Ishikawa (cell line): ENCODE data around the gene FCN2.

Experiments
- CEBPB ChIP-seq: IDR thresholded peaks from 2 replicates; pipeline ENCODE4 v1.6.1; 2012
- CREB1 ChIP-seq: IDR thresholded peaks from 2 replicates; pipeline ENCODE4 v1.6.1; 2012; ENCODE audit warnings: low read depth
- EGR1 ChIP-seq: IDR thresholded peaks from 2 replicates; pipeline ENCODE4 v1.6.1; 2012
- EP300 ChIP-seq: IDR thresholded peaks from 2 replicates; pipeline ENCODE4 v1.6.1; 2012; ENCODE audit warnings: borderline replicate concordance
- FOXM1 ChIP-seq: IDR thresholded peaks from 2 replicates; pipeline ENCODE4 v1.6.1; 2012; ENCODE audit warnings: low read depth, borderline replicate concordance
- NFIC ChIP-seq: IDR thresholded peaks from 2 replicates; pipeline ENCODE4 v1.6.1; 2012
- RAD21 ChIP-seq: IDR thresholded peaks from 2 replicates; pipeline ENCODE4 v1.6.1; 2012; ENCODE audit warnings: low read depth
- TAF1 ChIP-seq: IDR thresholded peaks from 2 replicates; pipeline ENCODE4 v1.6.1; 2012; ENCODE audit warnings: low read depth, mild to moderate bottlenecking
- TCF12 ChIP-seq: IDR thresholded peaks from 2 replicates; pipeline ENCODE4 v1.6.1; 2012; ENCODE audit warnings: low read depth
- TEAD4 ChIP-seq: IDR thresholded peaks from 2 replicates; pipeline ENCODE4 v1.6.1; 2012
- YY1 ChIP-seq: IDR thresholded peaks from 2 replicates; pipeline ENCODE4 v1.6.1; 2012; ENCODE audit warnings: low read depth
- ZBTB7A ChIP-seq: IDR thresholded peaks from 2 replicates; pipeline ENCODE4 v1.6.1; 2012; ENCODE audit warnings: low read depth
- TF ChIP-seq, protein P1 (sequence below): IDR thresholded peaks from 2 replicates; pipeline ENCODE4 v1.6.1; 2012; ENCODE audit warnings: low read depth, mild to moderate bottlenecking
- TF ChIP-seq, protein P2 (sequence below): IDR thresholded peaks from 2 replicates; pipeline ENCODE4 v1.6.1; 2012
- TF ChIP-seq, protein P3 (sequence below): IDR thresholded peaks from 2 replicates; pipeline ENCODE4 v1.6.1; 2012

The FCN2 gene

DNA sequence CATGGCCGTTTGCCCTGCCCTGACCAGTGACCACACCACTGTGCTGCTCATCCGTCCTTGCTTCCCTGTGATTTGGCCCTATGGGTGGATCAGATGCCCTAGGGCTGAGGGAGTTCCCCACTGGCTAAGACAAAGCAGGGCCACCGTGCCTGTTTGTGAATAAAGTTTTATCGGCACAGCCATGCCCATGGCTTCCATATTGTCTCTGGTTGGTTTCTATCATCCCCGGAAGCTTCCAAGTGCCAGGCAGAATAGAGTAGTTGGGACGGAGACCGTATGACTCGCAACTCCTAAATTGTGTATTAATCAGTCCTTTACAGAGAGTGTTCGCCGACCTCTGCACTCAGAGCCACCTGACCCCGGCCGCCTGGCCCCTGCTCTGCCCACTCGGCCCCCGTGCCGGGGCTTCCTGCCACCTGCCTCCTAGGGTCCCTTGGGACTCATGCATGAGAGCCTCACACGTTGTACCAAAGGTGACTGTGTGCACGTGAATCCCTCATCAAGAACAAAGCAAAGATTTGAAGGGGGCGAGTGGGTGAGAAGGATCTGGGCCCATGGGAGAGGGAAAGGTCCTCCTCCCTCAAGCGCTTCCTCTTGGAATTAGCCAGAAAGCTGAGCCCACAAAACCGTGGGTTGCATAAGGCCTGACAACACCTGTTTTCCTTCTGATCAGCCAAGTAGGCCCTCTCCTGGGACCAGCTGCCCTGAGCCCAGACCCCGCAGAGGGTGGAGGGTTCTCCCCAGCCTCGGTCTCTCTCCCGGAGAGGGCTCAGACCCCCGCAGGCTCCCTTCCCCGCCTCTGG is 11.7 kb upstream of the FCN2 start:
- TF ChIP-seq TCF12, result no peak
- TF ChIP-seq, protein P1, sequence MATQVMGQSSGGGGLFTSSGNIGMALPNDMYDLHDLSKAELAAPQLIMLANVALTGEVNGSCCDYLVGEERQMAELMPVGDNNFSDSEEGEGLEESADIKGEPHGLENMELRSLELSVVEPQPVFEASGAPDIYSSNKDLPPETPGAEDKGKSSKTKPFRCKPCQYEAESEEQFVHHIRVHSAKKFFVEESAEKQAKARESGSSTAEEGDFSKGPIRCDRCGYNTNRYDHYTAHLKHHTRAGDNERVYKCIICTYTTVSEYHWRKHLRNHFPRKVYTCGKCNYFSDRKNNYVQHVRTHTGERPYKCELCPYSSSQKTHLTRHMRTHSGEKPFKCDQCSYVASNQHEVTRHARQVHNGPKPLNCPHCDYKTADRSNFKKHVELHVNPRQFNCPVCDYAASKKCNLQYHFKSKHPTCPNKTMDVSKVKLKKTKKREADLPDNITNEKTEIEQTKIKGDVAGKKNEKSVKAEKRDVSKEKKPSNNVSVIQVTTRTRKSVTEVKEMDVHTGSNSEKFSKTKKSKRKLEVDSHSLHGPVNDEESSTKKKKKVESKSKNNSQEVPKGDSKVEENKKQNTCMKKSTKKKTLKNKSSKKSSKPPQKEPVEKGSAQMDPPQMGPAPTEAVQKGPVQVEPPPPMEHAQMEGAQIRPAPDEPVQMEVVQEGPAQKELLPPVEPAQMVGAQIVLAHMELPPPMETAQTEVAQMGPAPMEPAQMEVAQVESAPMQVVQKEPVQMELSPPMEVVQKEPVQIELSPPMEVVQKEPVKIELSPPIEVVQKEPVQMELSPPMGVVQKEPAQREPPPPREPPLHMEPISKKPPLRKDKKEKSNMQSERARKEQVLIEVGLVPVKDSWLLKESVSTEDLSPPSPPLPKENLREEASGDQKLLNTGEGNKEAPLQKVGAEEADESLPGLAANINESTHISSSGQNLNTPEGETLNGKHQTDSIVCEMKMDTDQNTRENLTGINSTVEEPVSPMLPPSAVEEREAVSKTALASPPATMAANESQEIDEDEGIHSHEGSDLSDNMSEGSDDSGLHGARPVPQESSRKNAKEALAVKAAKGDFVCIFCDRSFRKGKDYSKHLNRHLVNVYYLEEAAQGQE, result no peak
- no peak for TF ChIP-seq CEBPB

DNA sequence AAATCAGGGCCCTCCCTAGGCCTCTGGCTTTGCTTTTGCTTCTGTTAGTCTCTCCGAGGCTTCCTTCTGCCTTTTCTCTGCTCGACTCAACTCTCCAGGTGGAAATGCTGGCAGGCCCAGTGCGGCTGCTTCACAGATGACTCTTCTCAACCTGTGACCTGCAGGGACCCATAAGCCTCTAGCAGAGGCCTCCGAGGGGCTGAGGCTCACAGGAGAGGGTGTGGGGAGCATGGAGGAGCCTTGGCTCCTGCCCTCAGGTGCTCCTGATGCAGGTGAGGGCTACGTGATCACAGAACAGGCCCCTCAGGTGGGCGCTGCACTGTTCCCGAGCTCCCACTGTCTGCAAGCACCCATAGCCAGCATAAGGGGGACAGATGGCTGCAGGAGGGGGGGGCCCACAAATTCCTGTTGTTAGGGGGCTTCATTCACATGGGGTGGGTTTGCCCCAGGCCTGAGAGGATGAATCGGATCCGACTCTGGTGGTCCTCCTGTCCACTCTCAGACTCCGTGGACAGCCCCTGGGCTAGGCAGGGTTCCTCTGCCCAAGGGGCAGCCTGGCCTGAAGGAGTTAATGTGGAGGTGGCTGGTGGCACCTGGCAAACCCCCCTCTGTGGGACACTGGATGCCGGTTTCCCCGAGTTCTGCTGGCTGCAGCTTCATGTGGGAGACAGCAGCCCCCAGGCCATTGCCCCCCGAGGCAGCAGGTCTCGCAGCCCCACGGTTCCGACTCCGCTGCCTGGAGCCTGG is 10.9 kb upstream of the FCN2 start:
- no peak for TF ChIP-seq ZBTB7A
- TF ChIP-seq EP300, result no peak
- no peak for TF ChIP-seq CEBPB
- no peak for TF ChIP-seq TCF12
- no peak for TF ChIP-seq CREB1
- TF ChIP-seq, protein P2, sequence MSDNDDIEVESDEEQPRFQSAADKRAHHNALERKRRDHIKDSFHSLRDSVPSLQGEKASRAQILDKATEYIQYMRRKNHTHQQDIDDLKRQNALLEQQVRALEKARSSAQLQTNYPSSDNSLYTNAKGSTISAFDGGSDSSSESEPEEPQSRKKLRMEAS, result no peak
- TF ChIP-seq TEAD4, result no peak
- no peak for TF ChIP-seq NFIC
- TF ChIP-seq, protein P3, sequence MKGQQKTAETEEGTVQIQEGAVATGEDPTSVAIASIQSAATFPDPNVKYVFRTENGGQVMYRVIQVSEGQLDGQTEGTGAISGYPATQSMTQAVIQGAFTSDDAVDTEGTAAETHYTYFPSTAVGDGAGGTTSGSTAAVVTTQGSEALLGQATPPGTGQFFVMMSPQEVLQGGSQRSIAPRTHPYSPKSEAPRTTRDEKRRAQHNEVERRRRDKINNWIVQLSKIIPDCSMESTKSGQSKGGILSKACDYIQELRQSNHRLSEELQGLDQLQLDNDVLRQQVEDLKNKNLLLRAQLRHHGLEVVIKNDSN, result no peak
- TF ChIP-seq, protein P1, result no peak
- TF ChIP-seq TAF1, result no peak
- no peak for TF ChIP-seq FOXM1

DNA sequence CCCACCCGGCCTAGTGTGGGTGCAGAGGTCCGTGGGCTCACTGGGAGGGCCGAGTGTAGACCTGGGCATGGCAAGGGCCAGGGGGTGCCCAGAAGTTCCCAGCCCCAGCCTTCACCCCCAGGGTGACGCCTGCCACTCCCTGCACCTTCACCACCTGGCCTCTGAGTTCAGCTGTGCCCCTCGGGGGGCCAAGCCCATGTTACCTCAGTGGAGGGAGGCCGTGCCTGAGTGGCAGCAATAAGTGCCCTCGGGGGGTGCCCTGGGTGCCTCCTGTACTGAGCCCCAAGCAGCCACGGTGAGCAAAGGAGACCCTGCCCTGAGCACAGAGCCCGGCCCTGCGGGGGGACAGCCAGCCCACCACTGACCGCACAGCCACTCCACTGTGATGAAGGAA is 10.3 kb upstream of the FCN2 start:
- TF ChIP-seq EGR1 (no peak), TAF1 (no peak), ZBTB7A (no peak), NFIC (no peak), RAD21 (no peak), FOXM1 (no peak), TCF12 (no peak), EP300 (no peak), CEBPB (no peak), YY1 (no peak), CREB1 (no peak), TEAD4 (no peak)
- TF ChIP-seq, protein P3, result no peak
- TF ChIP-seq, protein P1, result no peak
- TF ChIP-seq, protein P2, result no peak

DNA sequence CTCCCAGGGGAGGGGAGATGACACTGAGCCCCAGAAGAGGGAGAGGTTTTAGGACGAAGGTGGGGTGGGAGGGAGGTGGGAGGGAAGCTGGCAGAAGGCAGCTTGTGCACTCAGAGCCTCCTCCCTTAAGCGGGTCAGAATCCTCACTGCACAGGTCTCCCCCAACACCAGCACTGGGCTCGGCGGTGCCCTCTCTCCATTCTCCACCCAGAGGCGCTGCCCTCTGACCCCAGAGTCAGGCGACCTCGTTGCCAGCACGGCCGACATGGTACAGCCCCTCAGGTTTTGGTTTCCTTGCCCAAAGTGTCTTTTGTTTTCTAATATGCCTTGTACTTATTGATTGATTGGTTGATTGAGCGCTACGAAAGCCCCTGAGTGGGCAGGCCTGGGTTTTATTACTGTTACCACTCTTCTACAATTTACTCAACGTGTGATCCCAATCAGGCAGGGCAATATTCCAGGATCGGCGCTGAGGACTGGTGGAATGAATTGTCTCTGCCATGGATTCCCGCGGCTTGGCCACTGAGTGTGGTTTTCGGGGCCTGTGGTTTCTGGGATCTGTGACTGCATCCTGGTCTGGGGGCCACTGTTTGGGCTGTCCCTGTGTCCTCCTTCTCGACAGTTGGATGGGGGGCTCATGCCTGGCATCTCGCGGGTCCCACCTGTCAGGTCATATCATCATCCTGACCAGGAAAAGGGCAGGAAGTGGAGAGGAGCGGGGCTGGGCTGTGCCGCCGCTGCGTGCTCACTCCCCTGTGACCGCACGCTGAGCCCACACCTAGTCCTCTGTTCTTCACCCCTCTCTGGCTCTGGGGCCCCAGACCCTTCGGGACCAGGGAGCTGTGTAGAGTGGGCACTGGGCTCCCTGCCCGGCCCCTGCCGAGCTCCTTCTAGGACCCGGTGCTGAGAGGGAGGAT is 9.6 kb upstream of the FCN2 start:
- TF ChIP-seq, protein P1, result no peak
- no peak for TF ChIP-seq NFIC
- TF ChIP-seq FOXM1, result no peak
- TF ChIP-seq YY1, result no peak
- TF ChIP-seq, protein P3, result no peak
- TF ChIP-seq TEAD4, result no peak
- TF ChIP-seq EGR1, result no peak
- no peak for TF ChIP-seq EP300
